Activated CD4-positive, alpha-beta T cell treated with anti-CD3 and anti-CD28 coated beads, Interleukin-2, amount 50 U/mL, for 48 hours (primary cell): ENCODE measurements around the gene SPIB.
A peak's percentile ranks its signal among the peaks of the same experiment; 100 is the strongest.
"Not testable (repeated sequence)": the region's sequence is repeated elsewhere in the genome, so short reads cannot be mapped to it uniquely, and the experiment has no call there.

ENCODE experiments used
- DNase-seq, 2 experiments: peaks; one replicate each; pipeline ENCODE4 v3.0.0-alpha.2; 2020

SPIB gene

DNA sequence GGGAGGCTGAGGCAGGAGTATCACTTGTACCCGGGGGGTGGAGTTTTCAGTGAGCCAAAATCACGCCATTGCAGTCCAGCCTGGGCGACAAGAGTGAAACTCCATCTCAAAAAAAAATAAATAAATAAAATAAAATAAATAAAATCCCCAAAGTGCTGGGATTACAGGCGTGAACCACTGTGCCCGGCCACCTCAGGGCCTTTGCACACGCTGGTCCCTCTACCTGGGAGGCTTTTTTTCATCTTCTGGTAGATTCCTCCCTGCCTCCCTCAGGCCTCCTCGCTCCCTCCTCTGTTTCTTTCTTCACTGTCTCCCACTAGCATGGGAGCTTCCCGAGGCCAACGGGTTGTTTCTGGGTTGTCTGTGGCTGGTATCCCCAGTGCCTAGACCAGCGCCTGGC lies 29.0 kb downstream of the SPIB start:
- DNase-seq: no peak

DNA sequence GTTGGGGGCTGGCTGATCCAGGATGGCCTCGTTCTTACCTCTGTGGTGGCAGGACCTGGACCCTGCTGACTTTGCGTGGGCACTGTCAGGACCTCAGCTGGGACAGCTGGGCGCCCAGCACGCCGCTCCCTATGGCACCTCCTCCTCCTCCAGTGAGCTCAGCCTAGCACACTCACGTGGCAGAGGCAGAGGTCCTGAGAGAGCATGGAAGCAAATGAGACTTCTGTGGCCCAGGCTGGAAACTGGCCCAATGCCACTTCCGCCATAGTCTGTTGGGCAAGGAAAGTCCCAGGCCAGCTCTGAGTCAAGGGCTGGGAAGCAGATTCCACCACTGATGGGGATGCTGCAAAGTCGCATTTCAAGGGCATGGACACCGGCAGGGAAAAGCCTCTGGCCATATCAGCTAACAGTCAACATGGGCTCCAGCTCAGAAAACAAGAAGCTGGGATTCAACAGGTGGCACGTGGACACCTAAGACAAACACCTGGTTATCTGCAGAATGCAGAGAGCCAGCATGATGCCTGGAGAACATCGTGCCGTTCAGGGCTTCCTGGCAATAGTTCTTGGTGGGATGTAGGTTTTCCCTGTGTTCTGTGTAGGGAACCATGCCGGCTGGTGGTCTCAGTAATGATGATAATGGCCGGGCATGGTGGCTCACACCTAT lies 30.6 kb downstream of the SPIB start:
- no peak for DNase-seq

DNA sequence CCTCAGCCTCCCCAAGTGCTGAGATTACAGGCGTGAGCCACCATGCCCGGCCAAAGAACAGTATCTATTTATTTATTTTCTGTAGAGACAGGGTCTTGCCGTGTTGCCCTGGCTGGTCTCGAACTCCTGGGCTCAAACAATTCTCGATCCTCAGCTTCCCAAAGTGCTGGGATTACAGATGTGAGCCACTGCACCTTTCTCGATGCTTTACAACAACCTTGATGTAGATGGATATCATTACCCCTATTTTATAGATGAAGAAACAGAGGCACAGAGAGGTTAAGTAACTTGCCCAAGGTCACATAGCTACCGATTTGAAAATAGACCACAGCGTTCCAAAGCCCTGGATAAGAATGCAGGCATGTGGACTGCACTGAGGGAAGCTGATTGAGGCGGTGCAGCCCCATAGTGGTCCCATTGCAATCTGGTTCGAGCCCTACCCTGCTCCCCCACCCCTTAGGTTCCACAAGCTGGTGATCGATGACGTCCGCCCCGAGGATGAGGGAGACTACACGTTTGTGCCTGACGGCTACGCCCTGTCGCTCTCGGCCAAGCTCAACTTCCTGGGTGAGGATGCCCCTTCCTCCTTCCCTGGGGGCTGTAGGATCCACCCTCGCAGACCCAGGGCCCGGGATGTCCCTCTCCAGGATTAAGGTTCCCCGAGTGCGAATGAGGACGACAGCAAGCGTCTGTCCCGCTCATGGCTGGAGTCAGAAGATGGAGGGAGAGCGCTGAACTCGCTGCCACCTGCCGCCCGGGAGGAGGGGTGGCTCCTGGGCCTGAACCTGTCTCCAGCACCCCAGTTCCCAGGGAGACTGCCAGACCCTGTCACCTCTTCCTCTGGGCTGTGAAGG lies 31.9 kb downstream of the SPIB start:
- DNase-seq: no peak

DNA sequence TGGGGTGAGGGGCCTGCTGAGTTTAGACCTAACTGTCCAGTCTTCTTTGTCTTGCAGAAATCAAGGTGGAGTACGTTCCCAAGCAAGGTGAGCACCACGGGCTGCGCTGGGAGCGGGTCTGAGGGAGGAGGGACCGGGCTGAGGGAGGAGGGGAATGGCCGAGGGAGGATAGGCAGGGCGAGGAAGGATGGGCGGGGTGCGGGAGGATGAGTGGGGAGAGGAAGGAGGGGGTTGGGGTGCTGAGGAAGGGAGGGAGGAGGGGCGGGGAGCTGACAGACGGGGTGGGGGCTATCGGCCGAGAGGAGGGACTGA lies 32.4 kb downstream of the SPIB start:
- DNase-seq: no peak

DNA sequence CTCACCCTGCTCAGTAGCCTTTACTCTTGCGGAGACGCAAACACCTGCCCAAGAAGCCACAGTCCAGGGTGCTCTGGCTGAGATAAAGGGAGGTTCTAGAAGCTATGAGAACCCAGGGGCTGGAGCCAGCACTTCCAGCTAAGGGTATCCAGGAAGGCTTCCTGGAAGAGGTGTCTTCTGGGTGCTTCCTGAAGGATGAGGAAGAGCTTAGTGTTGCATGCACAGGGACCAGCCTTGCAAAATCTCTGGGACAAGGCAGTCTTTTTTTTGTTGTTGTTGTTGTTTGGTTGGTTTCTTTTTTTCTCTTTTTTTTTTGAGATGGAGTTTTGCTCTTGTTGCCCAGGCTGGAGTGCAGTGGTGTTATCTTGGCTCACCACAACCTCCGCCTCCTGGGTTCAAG lies 34.5 kb downstream of the SPIB start:
- no peak for DNase-seq

DNA sequence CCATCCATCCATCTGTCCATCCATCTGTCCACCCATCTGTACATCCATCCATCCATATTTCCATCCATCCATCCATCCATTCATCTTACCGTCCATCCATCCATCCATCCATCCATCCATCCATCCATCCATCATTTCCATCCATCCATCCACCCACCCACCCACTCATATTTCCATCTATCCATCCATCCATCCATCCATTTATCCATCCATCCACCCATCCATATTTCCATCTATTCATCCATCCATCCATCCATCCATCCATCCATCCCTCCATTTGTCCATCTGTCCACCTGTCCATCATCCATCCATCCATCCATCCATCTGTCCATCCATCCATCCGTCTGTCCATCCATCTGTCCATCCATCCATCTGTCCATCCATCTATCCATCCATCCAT lies 37.3 kb downstream of the SPIB start:
- no peak for DNase-seq

DNA sequence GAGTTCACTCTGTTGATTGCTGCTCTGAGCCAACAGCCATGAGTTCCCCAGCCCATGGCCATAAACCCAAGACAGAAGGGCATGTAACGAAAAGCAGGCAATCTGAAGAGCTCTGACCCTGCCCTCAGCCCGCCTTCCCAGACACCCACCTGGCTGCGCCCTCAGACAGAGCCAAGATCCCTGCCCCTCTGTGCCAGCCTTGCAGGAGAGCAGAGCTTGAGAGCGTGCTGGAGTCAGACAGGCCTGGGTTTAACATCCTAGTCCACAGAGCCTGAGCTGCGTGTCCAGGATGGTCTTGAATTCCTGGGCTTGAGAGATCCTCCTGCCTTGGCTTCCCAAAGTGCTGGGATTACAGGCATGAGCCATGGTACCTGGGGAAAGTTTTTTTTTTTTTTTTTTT lies 38.6 kb downstream of the SPIB start:
- no peak for DNase-seq

DNA sequence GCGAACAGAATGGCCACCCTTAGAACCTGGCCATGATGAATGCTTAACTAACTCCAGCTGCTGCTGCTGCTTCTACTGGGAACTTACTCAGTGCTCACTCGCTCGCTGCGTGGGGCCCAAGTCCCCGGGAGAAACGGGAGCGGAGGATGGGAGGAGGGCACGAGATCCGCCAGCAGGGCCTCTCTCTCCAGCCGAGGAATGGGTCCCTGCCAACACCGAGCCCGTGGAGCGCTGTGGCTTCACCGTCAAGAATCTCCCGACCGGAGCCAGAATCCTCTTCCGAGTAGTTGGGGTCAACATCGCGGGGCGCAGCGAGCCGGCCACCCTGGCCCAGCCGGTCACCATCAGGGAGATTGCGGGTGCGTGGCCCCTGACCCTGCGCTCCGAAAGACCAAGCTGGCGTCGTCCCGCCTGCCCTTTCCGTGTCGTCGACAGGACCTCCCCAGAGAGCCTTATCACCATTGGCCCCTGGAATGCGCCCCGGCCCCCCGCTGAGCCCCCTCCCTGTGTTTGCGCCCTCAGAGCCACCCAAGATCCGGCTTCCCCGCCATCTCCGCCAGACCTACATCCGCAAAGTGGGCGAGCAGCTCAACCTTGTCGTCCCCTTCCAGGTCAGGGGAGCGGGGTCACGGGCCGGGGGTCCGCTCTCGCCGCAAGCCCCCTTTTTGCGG lies 39.8 kb downstream of the SPIB start:
- no peak for DNase-seq

DNA sequence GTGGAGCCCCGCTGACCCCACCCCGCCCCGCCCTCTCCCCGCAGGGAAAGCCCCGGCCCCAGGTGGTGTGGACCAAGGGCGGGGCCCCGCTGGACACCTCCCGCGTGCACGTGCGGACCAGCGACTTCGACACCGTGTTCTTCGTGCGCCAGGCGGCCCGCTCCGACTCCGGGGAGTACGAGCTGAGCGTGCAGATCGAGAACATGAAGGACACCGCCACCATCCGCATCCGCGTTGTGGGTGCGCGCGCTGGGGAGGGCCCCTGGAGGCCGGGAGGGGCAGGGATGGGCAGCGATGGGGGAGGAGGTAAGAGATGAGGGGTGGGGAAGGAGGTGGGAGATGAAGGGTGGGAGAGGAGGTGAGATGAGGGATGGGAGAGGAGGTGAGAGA lies 40.3 kb downstream of the SPIB start:
- DNase-seq: no peak

DNA sequence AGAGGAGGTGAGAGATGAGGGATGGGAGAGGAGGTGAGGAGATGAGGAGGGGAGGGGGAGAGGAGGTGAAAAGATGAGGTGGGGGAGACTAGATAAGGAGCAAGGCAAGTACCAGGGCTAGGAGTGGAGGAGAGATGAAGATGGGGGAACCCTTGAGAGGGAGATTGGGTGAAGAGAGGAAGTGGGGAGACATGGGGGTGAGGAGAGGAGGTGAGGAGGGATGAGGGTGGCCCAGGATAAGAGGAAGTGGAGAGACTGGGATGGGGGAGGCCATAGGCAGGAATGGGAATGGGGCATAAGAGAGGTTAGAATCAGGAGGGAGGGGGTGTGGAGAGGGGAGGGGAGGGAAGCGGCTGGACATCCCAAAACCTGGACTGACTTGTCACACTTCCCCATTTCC lies 40.9 kb downstream of the SPIB start:
- DNase-seq: no peak

DNA sequence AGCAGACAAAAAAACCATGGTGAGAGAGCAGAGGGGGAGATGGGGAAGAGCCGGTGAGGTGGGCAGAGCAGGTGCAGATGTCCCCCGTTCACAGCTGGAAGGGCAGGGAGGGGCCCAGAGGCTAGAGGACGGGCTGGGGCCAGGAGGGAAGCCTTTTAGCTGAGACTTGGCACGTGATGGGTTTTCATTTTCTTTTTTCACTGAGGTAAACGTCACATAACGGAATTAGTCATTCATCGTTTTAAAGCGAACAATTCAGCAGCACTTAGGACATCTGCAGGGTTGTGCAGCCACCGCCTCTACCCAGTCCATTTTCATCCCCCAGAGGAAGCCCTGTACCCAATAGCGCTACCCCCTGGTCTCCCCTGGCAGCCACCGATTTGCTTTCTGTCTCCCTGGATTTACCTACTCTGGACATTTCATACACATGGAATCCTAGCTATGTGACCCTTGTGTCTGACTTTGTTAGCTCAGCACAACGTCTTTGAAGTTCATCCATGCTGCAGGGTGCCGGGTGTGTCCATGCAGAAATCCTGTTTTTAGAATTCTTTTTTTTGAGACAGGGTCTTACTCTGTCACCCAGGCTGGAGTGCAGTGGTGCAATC lies 41.5 kb downstream of the SPIB start:
- peak; percentile 27 to 35 for DNase-seq

DNA sequence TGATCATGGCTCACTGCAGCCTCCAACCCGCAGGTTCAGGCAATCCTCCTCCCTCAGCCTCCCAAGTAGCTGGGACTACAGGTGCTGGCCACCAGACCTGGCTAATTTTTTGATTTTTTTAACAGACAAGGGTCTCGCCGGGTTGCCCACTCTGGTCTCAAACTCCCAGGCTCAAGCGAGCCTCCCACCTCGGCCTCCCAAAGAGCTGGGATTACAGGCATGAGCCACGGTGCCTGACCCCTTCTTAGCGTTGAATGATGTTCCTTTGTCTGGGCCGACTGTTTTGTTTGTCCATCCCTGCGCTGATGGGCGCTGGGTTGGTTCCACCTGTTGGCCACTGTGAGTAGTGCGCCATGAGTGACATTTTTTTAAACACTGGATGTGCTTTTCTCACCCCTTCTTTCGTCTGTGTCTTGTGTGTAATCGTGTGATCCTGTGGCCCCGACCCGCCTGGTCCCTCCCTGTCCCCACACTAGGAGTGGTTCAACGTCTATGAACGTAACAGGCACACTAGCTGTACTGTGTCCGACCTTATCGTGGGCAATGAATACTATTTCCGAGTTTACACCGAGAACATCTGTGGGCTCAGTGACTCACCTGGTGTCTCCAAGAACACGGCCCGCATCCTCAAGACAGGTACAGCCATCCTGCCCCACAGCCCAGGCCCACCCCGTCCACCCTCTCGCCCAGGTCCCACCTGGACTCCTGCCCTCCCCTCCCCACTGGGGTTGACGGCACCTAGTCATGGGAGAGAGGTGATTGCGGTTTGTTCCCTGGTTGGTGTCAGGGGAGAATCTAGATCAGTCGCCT lies 42.5 kb downstream of the SPIB start:
- peak; percentile 66 to 75 for DNase-seq

DNA sequence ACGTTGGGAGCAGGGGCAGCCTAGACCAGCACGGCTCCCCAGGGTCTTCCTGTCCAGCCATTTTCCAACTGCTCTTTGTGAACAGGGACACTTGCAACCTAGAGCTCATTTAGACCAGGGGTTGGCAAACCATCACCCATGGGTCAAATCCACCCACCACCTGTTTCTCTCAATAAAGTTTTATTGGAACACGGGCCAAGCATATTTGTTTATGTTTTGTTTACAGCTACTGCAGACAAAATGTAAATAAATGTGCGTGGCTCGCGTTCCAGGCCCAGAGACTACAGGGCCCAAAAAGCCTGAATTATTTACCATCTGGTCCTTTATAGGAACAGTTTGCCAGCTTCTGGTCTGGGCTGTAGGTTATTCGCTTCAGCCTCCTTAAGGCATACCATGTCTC lies 44.2 kb downstream of the SPIB start:
- no peak for DNase-seq

DNA sequence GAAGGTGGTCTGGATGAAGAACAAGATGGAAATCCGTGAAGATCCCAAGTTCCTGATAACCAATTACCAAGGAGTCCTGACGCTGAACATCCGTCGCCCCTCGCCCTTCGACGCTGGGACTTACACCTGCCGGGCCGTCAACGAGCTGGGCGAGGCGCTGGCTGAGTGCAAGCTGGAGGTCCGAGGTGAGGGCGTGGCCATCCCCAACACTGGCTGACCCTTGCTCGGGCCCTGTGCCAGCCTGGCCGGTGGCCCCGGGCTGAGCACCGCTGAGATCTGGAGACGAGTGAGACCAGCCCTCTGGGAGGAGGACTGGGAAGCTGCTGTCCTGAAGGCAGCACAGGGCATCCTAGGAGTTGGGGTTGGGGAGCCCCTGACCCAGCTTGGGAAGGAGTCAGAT lies 45.6 kb downstream of the SPIB start:
- DNase-seq: no peak

DNA sequence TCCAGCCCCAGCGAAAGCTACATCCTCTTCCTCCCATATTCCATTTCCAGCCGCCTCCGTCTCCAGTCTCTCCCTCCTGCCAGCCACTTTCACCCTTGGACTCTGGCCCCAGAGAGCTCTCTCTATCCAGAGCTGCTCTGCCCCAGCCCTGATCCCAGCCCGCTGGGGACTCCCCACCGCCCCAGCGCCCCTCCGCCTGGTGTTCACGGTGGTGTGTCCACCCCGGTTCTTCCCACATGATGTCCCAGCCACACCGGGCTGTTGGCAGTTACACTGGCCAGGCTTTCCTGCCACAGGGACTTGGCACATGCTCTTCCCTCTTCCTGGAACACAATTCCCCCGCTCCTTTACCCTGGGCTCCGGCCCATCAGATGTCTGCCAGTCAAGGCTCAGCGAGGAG lies 46.3 kb downstream of the SPIB start:
- no peak for DNase-seq

DNA sequence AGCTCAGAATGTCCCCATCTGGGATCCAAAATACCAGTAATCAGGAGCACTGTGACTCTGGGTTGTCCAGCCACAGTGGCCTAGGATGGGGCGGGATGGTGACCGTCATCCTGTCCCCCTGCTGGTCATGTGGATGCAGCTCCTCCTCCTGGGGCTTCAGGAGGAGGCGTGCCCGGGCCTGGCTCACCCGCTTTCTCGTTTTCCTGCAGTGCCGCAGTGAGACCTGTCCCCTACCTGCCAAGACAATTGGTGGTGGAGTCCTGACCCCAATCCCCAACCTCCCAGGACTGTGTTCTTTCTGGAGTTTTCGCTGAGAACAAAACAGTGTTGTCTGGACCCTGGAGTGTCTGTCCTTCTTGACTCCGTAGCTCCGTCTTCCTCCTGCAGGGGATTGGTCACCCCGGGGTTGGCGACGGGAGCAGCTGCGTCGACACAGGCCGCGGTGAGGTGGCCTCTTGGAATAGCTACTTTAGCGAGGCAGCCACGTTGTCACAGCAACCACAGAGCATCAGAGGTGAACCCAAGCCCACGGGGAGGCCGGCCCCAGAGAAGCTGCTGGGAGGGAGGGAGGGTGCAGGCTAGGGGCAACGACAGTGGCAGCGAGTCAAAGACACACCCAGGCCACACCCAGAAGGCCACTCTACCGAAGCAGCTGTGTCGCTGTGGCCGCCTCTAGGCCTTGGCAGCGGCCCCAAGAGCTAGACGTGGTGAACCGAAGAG lies 47.4 kb downstream of the SPIB start:
- DNase-seq: no peak

DNA sequence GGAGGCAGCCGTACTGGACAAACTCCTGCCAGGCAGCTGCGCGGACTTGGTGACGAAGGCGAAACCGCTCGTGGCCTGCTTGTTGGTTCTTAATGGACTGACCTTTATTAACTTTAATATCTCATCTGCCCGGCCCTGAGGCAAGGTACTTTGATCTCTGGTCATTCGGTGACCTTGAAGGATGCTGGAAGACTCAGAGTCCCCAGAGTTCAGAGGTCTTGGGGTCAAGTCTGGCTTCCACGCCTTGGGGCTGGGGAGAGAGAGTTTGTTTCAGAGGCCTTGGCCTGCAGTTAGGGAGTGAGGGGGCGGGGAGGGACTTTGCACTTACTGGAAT lies 47.9 kb downstream of the SPIB start:
- DNase-seq: no peak

DNA sequence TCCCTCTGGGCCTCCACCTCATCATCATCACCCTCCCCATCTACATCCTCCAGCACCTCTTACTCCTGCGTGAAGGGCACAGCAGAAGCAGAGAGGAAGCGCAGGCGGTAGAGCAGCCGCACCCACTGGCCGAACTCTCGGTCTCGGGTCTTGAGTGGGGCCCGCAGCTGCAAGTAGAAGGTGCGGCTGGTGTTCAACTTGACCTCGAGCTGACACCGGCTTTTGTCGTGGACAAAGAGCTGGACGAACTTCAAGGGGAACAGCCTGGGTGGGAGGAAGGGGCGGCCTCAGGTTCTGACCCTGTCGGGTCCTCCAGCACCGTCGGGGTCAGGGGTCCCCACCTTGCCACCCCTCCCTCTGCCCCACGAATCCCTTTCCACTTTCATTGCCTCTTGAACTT lies 48.8 kb downstream of the SPIB start:
- no peak for DNase-seq

DNA sequence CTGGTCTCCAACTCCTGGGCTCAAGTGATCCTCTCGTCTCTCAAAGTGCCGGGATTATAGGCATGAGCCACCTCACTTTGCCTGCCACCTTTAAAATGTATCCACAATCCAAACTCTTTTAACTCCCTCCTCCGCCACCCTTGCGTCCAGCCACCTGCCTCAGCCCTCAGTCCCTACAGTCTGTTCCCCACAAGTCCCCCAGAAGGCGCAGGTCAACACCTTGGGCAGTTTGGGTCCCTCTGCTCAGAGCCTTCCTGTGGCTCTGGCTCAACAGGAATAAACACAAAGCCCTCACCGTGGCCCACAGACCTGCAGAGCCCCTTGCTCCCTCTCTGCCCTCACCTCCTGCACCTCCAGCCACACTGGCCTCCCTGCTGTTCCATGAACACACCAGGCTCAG lies 50.1 kb downstream of the SPIB start:
- no peak for DNase-seq

DNA sequence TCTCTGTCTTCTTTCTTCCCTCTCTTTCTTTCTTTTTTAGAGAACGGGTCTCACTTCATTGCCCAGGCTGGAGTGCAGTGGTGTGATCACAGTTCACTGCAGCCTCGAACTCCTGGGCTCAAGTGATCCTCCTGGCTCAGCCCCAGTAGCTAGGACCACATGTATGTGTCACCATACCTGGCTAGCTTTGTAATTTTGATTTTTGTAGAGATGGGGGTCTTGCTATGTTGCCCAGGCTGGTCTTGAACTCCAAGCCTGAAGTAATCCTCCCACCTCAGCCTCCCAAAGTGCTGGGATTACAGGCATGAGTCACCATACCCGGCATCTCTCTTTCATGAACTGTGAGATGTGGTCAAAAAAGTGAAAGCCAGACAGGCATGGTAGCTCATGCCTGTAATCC lies 54.6 kb downstream of the SPIB start:
- DNase-seq: not testable (repeated sequence)

DNA sequence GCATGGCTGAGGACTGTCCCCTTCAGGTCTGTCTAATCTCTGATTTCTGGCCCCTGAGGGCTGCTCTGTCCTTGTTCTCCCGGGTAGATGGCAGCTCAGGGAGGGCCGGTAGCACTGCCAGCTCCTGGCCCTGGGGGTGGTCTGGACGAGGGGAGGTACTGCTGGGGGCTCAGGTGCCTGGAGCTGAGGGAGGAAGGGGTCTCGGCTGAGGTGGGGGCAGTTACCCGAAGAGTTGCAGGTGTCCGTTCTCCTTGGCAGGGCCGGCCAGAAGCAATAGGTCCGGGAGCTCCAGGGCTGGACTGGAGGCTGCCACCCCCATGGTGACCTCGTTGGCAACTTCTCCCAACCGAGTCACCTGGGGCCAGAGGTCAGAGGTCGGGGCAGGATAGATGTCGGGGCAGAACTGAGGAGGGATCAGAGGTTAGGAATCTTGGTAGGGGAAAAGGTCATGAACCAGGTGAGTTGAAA lies 56.4 kb downstream of the SPIB start:
- no peak for DNase-seq

DNA sequence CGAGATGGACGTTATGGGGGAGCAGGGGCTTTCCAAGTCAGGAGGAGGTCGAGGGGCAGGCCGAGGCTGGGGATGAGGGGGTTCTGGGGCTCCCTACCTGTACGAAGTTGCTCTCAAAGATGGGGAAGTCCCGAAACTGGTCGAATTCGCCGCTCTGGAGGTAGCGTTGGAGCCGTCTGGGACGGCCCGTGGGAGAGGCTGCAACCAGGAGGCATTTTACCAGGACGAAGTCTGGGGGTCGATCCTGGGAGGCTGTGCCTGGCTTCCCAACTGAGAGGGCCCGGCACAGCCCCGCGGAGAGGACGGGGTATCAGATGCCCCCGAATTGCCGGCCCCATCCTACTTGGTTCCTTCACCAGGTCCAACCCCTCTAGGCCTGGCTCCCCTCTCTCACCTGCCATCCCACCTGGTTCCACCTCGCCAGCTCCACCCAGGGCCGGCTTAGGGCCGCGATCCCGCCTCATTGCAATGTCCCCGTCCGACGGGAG lies 57.0 kb downstream of the SPIB start:
- no peak for DNase-seq
